Neural progenitor cell (in vitro differentiated cells): ENCODE measurements around the gene PRSS21. TPM values are rescaled to one million over a fixed set of nuclear protein-coding genes. Genes with fewer than 3 reads are reported as not detected.

Experiments used
- DNase-seq: peaks from one replicate; pipeline ENCODE4 v3.0.0-alpha.2; 2016; ENCODE audit warnings: low spot score
- H2AFZ ChIP-seq: fragments of 200-600 bp; sonication (generic); replicated peaks from 2 replicates; pipeline ENCODE4 v1.6.1; 2016; ENCODE audit warnings: antibody characterized with exemption
- H3F3A ChIP-seq: fragments of 200-600 bp; sonication (generic); 2 replicates; pipeline ENCODE4 v1.6.1; 2016; ENCODE audit warnings: antibody characterized with exemption, low read depth
- H3K27ac ChIP-seq: fragments of 200-600 bp; sonication (generic); 2 replicates; pipeline ENCODE4 v1.5.1; 2016; ENCODE audit warnings: mild to moderate bottlenecking
- H3K27me3 ChIP-seq: fragments of 200-600 bp; sonication (generic); 2 replicates; pipeline ENCODE4 v1.6.1; 2016; ENCODE audit warnings: mild to moderate bottlenecking, moderate library complexity
- H3K36me3 ChIP-seq: fragments of 200-600 bp; sonication (generic); 2 replicates; pipeline ENCODE4 v1.5.1; 2016
- H3K4me1 ChIP-seq: fragments of 200-600 bp; sonication (generic); 2 replicates; pipeline ENCODE4 v1.6.1; 2016; ENCODE audit warnings: mixed run types
- H3K4me2 ChIP-seq: fragments of 200-600 bp; sonication (generic); 2 replicates; pipeline ENCODE4 v1.6.1; 2016
- H3K4me3 ChIP-seq: fragments of 200-600 bp; sonication (generic); 2 replicates; pipeline ENCODE4 v1.5.1; 2016
- H3K79me2 ChIP-seq: fragments of 200-600 bp; sonication (generic); 2 replicates; pipeline ENCODE4 v1.6.1; 2016; ENCODE audit warnings: low read depth
- H3K9ac ChIP-seq: fragments of 200-600 bp; sonication (generic); 2 replicates; pipeline ENCODE4 v1.6.1; 2016
- H3K9me3 ChIP-seq: fragments of 200-600 bp; sonication (generic); 2 replicates; pipeline ENCODE4 v1.5.1; 2016; ENCODE audit warnings: low read depth
- H4K20me1 ChIP-seq: fragments of 200-600 bp; sonication (generic); 2 replicates; pipeline ENCODE4 v1.6.1; 2016; ENCODE audit warnings: low read depth
- H3K27ac Mint-ChIP-seq: 3 replicates; pipeline ENCODE4 v1.8.0; 2021; ENCODE audit warnings: mixed read lengths
- H3K27me3 Mint-ChIP-seq: 2 replicates; pipeline ENCODE4 v1.8.0; 2022; ENCODE audit warnings: low read depth, mild to moderate bottlenecking, inconsistent platforms, moderate library complexity, mixed read lengths; ENCODE audit not compliant: insufficient read depth
- H3K36me3 Mint-ChIP-seq: 3 replicates; pipeline ENCODE4 v1.8.0; 2021; ENCODE audit warnings: mixed read lengths
- H3K4me1 Mint-ChIP-seq: 3 replicates; pipeline ENCODE4 v1.8.0; 2021; ENCODE audit warnings: mixed read lengths
- H3K4me3 Mint-ChIP-seq: 3 replicates; pipeline ENCODE4 v1.8.0; 2021; ENCODE audit warnings: mild to moderate bottlenecking, moderate library complexity, mixed read lengths
- H3K9me3 Mint-ChIP-seq: 3 replicates; pipeline ENCODE4 v1.8.0; 2020; ENCODE audit warnings: mixed read lengths
- EZH2 ChIP-seq: fragments of 200-600 bp; sonication (generic); IDR thresholded peaks from 2 replicates; pipeline ENCODE4 v1.6.1; 2017; ENCODE audit warnings: antibody characterized with exemption, mild to moderate bottlenecking, moderate library complexity
- EZH2phosphoT487 ChIP-seq: fragments of 200-600 bp; sonication (generic); IDR thresholded peaks from 2 replicates; pipeline ENCODE4 v1.6.1; 2017; ENCODE audit warnings: antibody characterized with exemption
- total RNA-seq: library from RNA; depleted of rRNA; stranded (reverse); fragments of >200 nt; gene quantifications from 2 replicates; pipeline ENCODE4 v1.2.3, GENCODE V29; 2015; ENCODE audit warnings: low replicate concordance
- TF ChIP-seq, protein P1 (sequence below): fragments of 200-600 bp; sonication (generic); IDR thresholded peaks from 2 replicates; pipeline ENCODE4 v1.5.1; 2017; ENCODE audit warnings: antibody characterized with exemption, mild to moderate bottlenecking

Gene PRSS21
- total RNA-seq, 1 donor from 2014 or later = not detected

DNA sequence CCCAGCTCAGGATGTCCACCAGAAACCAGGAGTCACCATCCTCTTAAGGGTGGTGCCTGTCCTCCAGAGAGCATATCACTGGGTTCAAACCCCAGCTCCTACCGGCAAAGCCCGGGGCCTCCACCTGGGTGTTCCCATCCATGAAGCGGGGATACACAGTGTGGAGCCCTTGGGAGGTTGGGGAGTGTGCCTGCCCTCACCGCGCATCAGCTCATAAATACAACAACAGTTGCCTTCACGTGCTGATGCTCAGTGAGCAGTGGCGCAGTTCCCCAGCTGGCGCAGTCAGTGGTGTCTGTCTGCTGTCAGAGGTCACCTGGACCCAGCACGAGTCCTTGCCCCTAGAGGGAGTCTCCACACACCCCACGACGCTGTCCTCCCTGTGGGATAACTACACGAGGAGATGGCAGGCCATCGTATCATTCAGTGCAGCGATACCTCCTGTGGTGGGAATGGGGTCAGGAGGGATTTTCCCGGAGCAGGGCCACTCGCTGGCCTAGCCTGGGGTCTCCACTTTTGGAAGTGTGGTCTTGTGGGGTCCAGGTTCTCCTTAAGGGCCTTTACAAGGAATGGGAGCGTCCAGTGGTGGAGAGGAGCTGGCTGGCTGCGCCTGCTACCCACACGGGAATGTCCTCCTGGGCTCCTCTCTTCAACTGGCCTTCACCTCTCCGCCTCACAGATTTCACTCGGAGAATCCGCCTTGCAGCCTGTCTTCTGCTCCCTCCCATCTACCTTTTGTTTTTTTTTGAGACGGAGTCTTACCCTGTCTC, 37.7 kb upstream of the PRSS21 start:
- no peak overlapping the region for H3K9ac ChIP-seq
- H2AFZ ChIP-seq = no peak overlapping the region
- peak; percentile 29 for DNase-seq
- Mint-ChIP-seq H3K4me1 (peaks cover 23% of the 10 kb centered on the region), H3K27ac (no peak overlapping the region), H3K36me3 (peaks cover 3% of the 10 kb centered on the region), H3K9me3 (no peaks in the 10 kb centered on the region), H3K27me3 (peaks cover 7% of the 10 kb centered on the region), H3K4me3 (peak overlapping the region; percentile 94)
- no peak overlapping the region for H3K27ac ChIP-seq
- H4K20me1 ChIP-seq = peaks cover 17% of the 10 kb centered on the region
- H3K4me2 ChIP-seq = no peak overlapping the region
- peaks cover 45% of the 10 kb centered on the region for H3K79me2 ChIP-seq
- no peaks in the 10 kb centered on the region for H3K36me3 ChIP-seq
- H3K4me3 ChIP-seq = no peak overlapping the region
- H3K9me3 ChIP-seq = no peaks in the 10 kb centered on the region
- peaks cover 24% of the 10 kb centered on the region for H3F3A ChIP-seq
- TF ChIP-seq, protein P1, sequence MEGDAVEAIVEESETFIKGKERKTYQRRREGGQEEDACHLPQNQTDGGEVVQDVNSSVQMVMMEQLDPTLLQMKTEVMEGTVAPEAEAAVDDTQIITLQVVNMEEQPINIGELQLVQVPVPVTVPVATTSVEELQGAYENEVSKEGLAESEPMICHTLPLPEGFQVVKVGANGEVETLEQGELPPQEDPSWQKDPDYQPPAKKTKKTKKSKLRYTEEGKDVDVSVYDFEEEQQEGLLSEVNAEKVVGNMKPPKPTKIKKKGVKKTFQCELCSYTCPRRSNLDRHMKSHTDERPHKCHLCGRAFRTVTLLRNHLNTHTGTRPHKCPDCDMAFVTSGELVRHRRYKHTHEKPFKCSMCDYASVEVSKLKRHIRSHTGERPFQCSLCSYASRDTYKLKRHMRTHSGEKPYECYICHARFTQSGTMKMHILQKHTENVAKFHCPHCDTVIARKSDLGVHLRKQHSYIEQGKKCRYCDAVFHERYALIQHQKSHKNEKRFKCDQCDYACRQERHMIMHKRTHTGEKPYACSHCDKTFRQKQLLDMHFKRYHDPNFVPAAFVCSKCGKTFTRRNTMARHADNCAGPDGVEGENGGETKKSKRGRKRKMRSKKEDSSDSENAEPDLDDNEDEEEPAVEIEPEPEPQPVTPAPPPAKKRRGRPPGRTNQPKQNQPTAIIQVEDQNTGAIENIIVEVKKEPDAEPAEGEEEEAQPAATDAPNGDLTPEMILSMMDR = no peak
- TF ChIP-seq EZH2 (no peak), EZH2phosphoT487 (no peak)
- H3K27me3 ChIP-seq = no peaks in the 10 kb centered on the region
- peaks cover 20% of the 10 kb centered on the region for H3K4me1 ChIP-seq

- Histone ChIP-seq H3K4me3 (no peak overlapping the region), H2AFZ (no peak overlapping the region), H4K20me1 (peaks cover 16% of the 10 kb centered on the region), H3K36me3 (no peaks in the 10 kb centered on the region), H3F3A (peaks cover 19% of the 10 kb centered on the region), H3K9me3 (no peaks in the 10 kb centered on the region), H3K79me2 (peaks cover 36% of the 10 kb centered on the region), H3K4me2 (no peak overlapping the region), H3K27me3 (no peaks in the 10 kb centered on the region), H3K27ac (no peak overlapping the region), H3K9ac (no peak overlapping the region), H3K4me1 (peaks cover 20% of the 10 kb centered on the region)
- TF ChIP-seq, protein P1 = no peak
- TF ChIP-seq EZH2phosphoT487 (no peak), EZH2 (no peak)
- no peaks in the 10 kb centered on the region for H3K9me3 Mint-ChIP-seq
- peak overlapping the region; percentile 94 for H3K4me3 Mint-ChIP-seq
- H3K36me3 Mint-ChIP-seq = peaks cover 3% of the 10 kb centered on the region
- no peak overlapping the region for H3K27ac Mint-ChIP-seq
- peaks cover 7% of the 10 kb centered on the region for H3K27me3 Mint-ChIP-seq
- DNase-seq = peak; percentile 39
- peaks cover 23% of the 10 kb centered on the region for H3K4me1 Mint-ChIP-seq
Observed at GRCh38 chr16:2779978-2780898, 36.8 kb upstream of the PRSS21 start.

DNA sequence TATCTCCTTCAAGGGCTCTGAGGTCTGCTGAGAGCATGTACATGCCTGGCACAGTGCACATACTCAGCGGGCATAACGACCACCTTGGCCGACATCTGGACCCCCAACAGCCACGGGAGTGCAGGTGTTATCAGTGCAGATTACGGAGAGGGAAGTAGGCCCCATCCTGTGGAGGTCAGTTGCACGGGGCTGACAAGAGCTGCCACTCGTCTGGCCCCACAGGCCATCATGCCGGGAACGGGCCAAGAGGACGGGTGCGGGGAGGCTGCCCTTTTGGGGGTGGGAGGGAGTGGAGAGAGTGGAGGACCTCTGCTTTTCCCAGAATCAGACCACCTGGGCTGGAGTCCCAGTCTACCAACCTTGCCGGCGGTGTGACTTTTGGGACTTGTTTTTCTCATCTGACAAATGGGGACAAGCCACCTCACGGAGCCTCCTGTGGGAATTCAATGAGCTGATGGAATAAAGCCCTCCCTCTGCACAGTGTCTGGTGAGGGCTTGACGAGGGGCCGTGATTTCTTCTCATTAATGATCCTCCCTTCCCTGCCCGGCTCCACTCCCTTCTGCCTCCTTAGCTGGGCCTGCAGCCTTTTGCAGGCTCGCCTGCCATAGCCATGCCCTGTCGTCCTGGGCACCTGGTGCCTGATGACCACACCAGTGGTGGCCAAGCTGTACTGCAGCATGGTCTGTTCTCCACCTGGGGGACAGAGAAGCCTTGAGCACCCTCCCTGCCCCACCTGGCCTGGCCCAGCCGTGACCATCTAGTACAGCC, 34.3 kb upstream of the PRSS21 start:
- no peaks in the 10 kb centered on the region for H3K27me3 ChIP-seq
- H2AFZ ChIP-seq = no peak overlapping the region
- H3K9ac ChIP-seq = no peak overlapping the region
- Mint-ChIP-seq H3K36me3 (no peaks in the 10 kb centered on the region), H3K4me1 (peaks cover 20% of the 10 kb centered on the region), H3K4me3 (peak overlapping the region; percentile 55), H3K27me3 (peaks cover 6% of the 10 kb centered on the region), H3K27ac (no peak overlapping the region), H3K9me3 (no peaks in the 10 kb centered on the region)
- no peak overlapping the region for H3K4me3 ChIP-seq
- H3K36me3 ChIP-seq = no peaks in the 10 kb centered on the region
- no peak overlapping the region for H3K4me2 ChIP-seq
- no peaks in the 10 kb centered on the region for H3K9me3 ChIP-seq
- peaks cover 13% of the 10 kb centered on the region for H3K79me2 ChIP-seq
- H3K27ac ChIP-seq = no peak overlapping the region
- peaks cover 19% of the 10 kb centered on the region for H3F3A ChIP-seq
- peaks cover 17% of the 10 kb centered on the region for H3K4me1 ChIP-seq
- TF ChIP-seq, protein P1 = no peak
- TF ChIP-seq EZH2 (no peak), EZH2phosphoT487 (no peak)
- H4K20me1 ChIP-seq = no peaks in the 10 kb centered on the region
- no peak for DNase-seq
